Ishikawa (cell line): Measurements from ENCODE around the gene NDRG3.

Experiments
- CEBPB ChIP-seq: IDR thresholded peaks from 2 replicates; pipeline ENCODE4 v1.6.1; 2012
- EP300 ChIP-seq: IDR thresholded peaks from 2 replicates; pipeline ENCODE4 v1.6.1; 2012; ENCODE audit warnings: borderline replicate concordance
- FOXM1 ChIP-seq: IDR thresholded peaks from 2 replicates; pipeline ENCODE4 v1.6.1; 2012; ENCODE audit warnings: low read depth, borderline replicate concordance
- NFIC ChIP-seq: IDR thresholded peaks from 2 replicates; pipeline ENCODE4 v1.6.1; 2012
- RAD21 ChIP-seq: IDR thresholded peaks from 2 replicates; pipeline ENCODE4 v1.6.1; 2012; ENCODE audit warnings: low read depth
- REST ChIP-seq: IDR thresholded peaks from 2 replicates; pipeline ENCODE4 v1.6.1; 2012; ENCODE audit warnings: low read depth, mild to moderate bottlenecking
- USF1 ChIP-seq: IDR thresholded peaks from 2 replicates; pipeline ENCODE4 v1.6.1; 2012
- TF ChIP-seq, protein P1 (sequence below): IDR thresholded peaks from 2 replicates; pipeline ENCODE4 v1.6.1; 2012

GRCh38 chr20:36777167-36777566 lies 31.3 kb upstream of the NDRG3 start:
- no peak for TF ChIP-seq NFIC
- TF ChIP-seq FOXM1 = no peak
- no peak for TF ChIP-seq USF1
- TF ChIP-seq CEBPB = no peak
- no peak for TF ChIP-seq EP300
- TF ChIP-seq, protein P1, sequence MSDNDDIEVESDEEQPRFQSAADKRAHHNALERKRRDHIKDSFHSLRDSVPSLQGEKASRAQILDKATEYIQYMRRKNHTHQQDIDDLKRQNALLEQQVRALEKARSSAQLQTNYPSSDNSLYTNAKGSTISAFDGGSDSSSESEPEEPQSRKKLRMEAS = no peak
- TF ChIP-seq REST = no peak
- no peak for TF ChIP-seq RAD21
